Measurements from ENCODE around the gene FBXL20. TPM values are rescaled to one million over a fixed set of nuclear protein-coding genes. Genes with fewer than 3 reads are reported as not detected.
"Not testable (repeated sequence)": the region's sequence is repeated elsewhere in the genome, so short reads cannot be mapped to it uniquely, and the experiment has no call there.

Gene FBXL20
- polyA plus RNA-seq, 1 of the 3 experiments (the other 2 are of a cell fraction), result 2.2 TPM

DNA sequence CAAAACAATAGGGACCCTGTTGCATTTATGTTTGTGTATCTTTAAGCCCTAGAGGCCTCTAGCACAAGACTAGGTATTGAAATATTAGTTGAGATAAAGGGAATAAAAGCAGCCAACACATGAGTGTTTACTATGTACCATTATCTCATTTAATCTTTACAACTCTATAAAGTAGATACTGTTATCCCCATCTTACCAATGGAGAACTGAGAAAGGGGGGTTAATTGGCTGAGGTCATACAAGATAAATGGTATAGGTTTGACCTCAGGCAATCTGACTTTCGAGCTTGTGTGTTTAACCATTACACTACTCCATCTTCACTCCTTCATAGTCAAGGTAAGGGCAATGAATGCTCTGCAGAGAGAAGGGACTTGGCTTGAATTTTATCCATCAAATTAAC is 149.4 kb downstream of the FBXL20 start:
- Histone ChIP-seq H3K36me3 (replicated peaks in 1 of 2; ENCODE audit: control insufficient read depth in 1 of 2, insufficient read depth in 2 of 2, low read length in 1 of 2) (peaks cover 5 to 17% of the 10 kb centered on the region in 2 experiments), H3K27me3 (ENCODE audit: insufficient read depth) (no peaks in the 10 kb centered on the region), H3K9ac (no peak overlapping the region), H4K20me1 (ENCODE audit: insufficient read depth) (no peaks in the 10 kb centered on the region), H2AFZ (ENCODE audit: low read depth) (no peak overlapping the region), H3K4me3 (ENCODE audit: low read depth in 2 of 2, low read length in 1 of 2) (no peak overlapping the region), H3K4me1 (ENCODE audit: control insufficient read depth in 1 of 2, insufficient read depth in 2 of 2, low read depth in 1 of 2, low read length in 1 of 2) (no peaks in the 10 kb centered on the region), H3K9me2 (no peaks in the 10 kb centered on the region), H3K9me3 (no peaks in the 10 kb centered on the region), H3F3A (replicated peaks; ENCODE audit: insufficient read depth) (no peaks in the 10 kb centered on the region), H3K27ac (ENCODE audit: low read depth in 2 of 2, low read length in 1 of 2) (no peak overlapping the region), H3K79me2 (ENCODE audit: insufficient read depth) (no peaks in the 10 kb centered on the region), H3K4me2 (no peak overlapping the region)
- CTCF ChIA-PET, result interaction anchor here (1.7 to 6.2 kb wide), 2 partner anchors 8 to 45 kb away, joined by 11 to 51 read pairs; no protein-coding TSS in a partner anchor
- DNase-seq, result no peak
- TF ChIP-seq YY1 (IDR thresholded peaks at IDR 0.05; ENCODE audit: low read depth) (no peak), RAD21 (IDR thresholded peaks at IDR 0.05; ENCODE audit: low read length) (no peak), RXRA (IDR thresholded peaks at IDR 0.05; ENCODE audit: borderline replicate concordance, low read depth) (no peak), FOSL2 (IDR thresholded peaks at IDR 0.05; ENCODE audit: borderline replicate concordance, low read depth) (no peak), EP300 (IDR thresholded peaks at IDR 0.05; ENCODE audit: borderline replicate concordance in 1 of 2, low read depth in 1 of 2, low read length in 1 of 2) (no peak), SMC3 (IDR thresholded peaks at IDR 0.05; ENCODE audit: low read depth, low read length) (no peak), IRF3 (IDR thresholded peaks at IDR 0.05; ENCODE audit: low read depth, low read length) (no peak), EZH2phosphoT487 (IDR thresholded peaks at IDR 0.05; ENCODE audit: borderline replicate concordance, low read depth) (no peak), USF1 (IDR thresholded peaks at IDR 0.05; ENCODE audit: borderline replicate concordance, low read depth) (no peak), MEF2A (IDR thresholded peaks at IDR 0.05; ENCODE audit: borderline replicate concordance, low read depth) (no peak), REST (IDR thresholded peaks at IDR 0.05; ENCODE audit: low read depth, low read length) (no peak), USF2 (IDR thresholded peaks at IDR 0.05; ENCODE audit: borderline replicate concordance, low read depth, low read length) (no peak)
- TF ChIP-seq, protein P1, sequence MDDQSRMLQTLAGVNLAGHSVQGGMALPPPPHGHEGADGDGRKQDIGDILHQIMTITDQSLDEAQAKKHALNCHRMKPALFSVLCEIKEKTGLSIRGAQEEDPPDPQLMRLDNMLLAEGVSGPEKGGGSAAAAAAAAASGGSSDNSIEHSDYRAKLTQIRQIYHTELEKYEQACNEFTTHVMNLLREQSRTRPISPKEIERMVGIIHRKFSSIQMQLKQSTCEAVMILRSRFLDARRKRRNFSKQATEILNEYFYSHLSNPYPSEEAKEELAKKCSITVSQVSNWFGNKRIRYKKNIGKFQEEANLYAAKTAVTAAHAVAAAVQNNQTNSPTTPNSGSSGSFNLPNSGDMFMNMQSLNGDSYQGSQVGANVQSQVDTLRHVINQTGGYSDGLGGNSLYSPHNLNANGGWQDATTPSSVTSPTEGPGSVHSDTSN (IDR thresholded peaks at IDR 0.05), result no peak
- POLR2A ChIA-PET, result interaction anchor here (0.7 kb wide), 1 partner anchor 285 kb away, joined by 7 read pairs; no protein-coding TSS in a partner anchor
- WGBS (ENCODE audit: low lambda C conversion rate), result 82% methylated on average over 1 of the region's 1 CpG

GRCh38 chr17:39250076-39250475 is 151.3 kb downstream of the FBXL20 start:
- WGBS (ENCODE audit: low lambda C conversion rate), result 96% methylated on average over 12 of the region's 12 CpGs
- H3K9me3 ChIP-seq; H3F3A ChIP-seq (replicated peaks; ENCODE audit: insufficient read depth); H3K4me2 ChIP-seq; H4K20me1 ChIP-seq (ENCODE audit: insufficient read depth); H3K4me3 ChIP-seq (ENCODE audit: low read depth in 2 of 2, low read length in 1 of 2); H3K4me1 ChIP-seq (ENCODE audit: control insufficient read depth in 1 of 2, insufficient read depth in 2 of 2, low read depth in 1 of 2, low read length in 1 of 2); POLR2A ChIA-PET; H2AFZ ChIP-seq (ENCODE audit: low read depth); H3K27ac ChIP-seq (ENCODE audit: low read depth in 2 of 2, low read length in 1 of 2); H3K9ac ChIP-seq; H3K9me2 ChIP-seq; H3K79me2 ChIP-seq (ENCODE audit: insufficient read depth); H3K27me3 ChIP-seq (ENCODE audit: insufficient read depth); DNase-seq: not testable (repeated sequence)
- CTCF ChIA-PET, result interaction anchor here (1.0 to 22.6 kb wide), 3 partner anchors 18 to 267 kb away, joined by 3 to 781 read pairs (median 207); partner anchors contain the start of genes CACNB1, RPL19 and STAC2
- H3K36me3 ChIP-seq (replicated peaks in 1 of 2; ENCODE audit: control insufficient read depth in 1 of 2, insufficient read depth in 2 of 2, low read length in 1 of 2), result peaks cover 5 to 17% of the 10 kb centered on the region in 2 experiments

All from SK-N-SH (cell line).